Fibroblast of skin of left quadriceps (primary cell): ENCODE results near the gene EPHB3.
A peak's percentile ranks its signal among the peaks of the same experiment; 100 is the strongest.

Source experiments
- DNase-seq, 2 experiments: peaks; one replicate each; pipeline ENCODE4 v3.0.0-alpha.2; 2013; ENCODE audit warnings: low read depth in 2 of 2

Gene EPHB3

DNA sequence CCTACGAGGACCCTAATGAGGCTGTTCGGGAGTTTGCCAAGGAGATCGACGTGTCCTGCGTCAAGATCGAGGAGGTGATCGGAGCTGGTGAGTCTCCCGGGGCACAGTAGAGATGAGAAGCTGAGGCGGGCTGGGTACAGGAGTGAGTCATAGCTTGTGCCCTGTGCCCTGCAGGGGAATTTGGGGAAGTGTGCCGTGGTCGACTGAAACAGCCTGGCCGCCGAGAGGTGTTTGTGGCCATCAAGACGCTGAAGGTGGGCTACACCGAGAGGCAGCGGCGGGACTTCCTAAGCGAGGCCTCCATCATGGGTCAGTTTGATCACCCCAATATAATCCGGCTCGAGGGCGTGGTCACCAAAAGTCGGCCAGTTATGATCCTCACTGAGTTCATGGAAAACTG is 17.9 kb downstream of the EPHB3 start:
- DNase-seq: no peak

DNA sequence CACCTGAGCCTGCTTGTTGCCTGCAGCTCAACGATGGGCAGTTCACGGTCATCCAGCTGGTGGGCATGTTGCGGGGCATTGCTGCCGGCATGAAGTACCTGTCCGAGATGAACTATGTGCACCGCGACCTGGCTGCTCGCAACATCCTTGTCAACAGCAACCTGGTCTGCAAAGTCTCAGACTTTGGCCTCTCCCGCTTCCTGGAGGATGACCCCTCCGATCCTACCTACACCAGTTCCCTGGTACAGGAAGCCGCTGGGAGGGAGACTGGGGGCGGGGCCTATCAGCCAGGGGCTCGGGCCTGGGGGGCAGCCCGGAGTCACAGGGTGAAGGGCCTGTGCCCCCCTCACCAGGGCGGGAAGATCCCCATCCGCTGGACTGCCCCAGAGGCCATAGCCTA is 18.8 kb downstream of the EPHB3 start:
- no peak for DNase-seq

DNA sequence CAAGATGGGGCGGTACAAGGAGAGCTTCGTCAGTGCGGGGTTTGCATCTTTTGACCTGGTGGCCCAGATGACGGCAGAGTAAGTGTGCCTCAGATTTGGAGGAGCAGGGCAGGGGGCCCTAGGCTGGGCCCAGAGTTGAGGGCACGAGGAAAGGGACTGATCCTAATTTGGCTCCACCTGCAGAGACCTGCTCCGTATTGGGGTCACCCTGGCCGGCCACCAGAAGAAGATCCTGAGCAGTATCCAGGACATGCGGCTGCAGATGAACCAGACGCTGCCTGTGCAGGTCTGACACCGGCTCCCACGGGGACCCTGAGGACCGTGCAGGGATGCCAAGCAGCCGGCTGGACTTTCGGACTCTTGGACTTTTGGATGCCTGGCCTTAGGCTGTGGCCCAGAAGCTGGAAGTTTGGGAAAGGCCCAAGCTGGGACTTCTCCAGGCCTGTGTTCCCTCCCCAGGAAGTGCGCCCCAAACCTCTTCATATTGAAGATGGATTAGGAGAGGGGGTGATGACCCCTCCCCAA is 19.8 kb downstream of the EPHB3 start:
- DNase-seq: no peak

DNA sequence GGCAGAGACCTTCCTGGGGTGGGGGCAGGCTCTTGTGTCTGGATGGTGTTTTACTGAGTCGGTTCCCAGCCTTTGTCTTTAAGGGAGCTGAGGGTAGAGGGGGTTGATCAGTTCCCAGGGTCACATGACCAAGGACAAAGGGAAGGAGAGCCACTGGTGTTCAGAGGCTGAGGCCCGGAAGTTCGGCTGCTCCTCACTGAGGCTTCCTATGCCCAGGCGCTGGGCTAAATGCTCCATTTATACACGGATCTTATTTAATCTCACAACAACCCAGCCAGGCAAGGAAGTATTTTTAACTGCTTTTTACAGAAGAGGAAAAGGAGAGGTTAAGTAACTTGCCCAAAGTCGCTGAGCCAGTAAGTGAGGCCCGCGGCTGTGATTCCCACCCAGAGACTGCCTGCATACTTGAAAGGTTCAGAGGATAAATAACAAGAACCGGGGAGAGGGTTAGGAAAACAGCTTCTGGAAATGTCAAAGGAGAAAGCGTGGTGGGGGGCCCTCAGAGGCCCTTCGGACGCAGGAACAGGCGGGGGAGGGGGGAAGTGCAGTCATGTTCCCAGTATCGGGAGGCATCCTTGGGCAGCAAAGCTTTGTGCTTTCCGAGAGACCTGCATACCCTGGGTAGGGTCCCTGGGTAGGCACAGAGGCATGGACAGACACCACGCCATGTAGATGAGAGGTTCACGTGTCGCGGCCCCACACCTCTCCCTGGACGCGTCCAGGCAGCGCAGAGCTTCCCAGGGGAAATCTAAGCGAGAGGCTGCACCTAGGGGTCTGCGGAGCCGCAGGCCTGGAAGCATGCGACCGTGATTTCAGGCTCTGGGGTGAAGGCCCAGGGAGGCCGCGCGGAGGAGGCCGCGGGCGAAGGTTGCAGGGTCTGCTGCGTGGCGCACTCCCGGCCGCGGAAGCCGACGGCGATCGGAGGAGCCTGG is 21.3 kb downstream of the EPHB3 start:
- no peak for DNase-seq

DNA sequence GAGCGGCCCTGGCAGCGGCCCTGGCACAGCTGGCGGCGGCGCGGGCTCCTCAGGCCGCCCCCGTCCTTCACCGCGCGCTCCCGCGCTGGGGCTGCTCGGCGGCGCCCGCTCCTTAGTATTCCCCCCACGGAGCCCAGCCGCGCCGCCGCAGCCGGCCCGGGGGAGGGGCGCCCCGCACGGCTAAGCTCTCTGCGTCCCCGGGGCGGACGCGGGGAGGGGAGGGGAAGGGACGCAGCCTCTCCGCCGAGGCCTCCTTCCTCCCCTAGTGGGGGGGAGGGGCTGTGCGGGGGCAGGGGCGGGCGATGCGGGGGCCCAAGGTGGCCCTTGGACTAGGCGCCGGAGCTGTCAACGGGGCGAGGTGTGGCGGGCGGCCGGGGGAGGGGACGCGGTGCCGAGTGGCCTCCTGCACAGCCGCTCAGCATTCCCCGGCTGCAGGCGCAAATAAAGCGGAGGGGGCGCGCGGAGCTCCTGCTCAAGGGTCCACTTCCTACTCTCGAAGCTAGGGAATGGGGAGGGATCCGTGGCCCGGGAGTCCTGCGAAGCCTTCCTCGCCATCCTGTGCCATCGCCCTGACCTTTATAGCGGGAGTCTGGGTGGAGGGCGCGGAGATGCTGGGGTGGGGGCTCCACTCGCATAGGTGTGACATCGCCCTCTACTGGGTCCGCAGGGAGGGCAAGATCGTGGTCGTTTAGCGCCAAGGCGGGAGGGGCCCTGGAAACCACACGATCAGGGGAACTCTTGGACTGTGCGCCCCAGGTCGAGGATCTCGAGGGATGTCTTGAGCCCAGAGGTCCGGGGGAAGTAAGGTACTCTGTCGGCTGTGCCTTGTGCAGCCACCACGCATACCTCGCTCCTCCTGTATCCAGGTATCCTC is 22.2 kb downstream of the EPHB3 start:
- DNase-seq: no peak

DNA sequence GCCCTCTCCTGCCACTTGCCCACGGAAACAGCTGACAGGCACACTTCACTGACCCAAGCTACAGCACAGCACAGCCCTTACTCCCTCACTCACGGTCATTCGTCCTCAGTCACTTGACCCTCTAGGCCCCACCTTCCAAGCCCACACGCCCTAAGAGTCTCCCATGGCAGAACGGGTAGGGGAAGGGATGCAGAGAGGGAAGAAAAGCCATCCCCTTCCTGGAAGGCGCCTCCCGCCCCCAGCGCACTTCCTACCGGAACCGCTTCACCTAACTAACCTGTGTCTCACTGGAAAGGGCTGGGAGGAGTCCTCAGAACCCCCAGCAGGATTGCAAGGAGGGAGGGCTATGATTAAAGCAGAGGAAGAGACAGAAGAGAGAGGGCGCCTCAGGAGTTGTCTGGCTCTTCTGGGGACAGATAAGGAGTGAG is 22.9 kb downstream of the EPHB3 start:
- no peak for DNase-seq

DNA sequence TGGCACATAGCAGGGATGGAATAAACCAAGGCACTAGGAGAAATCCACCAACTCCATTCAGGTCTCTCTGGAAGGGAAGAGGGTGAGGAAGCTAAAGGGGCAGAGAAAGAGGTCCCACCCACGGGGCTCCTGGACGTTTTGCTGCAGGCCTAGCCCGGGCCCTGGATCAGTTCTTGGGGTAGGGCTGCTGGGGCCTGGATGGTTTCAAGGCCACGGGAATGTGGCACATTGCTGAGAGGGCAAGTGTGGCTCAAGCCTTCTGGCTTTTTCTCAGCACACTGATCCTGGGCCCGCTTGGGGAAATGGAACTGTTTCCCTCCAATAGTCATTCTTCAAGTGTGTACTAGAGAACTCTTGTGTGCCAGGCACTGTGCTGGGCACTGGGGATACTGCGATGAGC is 24.0 kb downstream of the EPHB3 start:
- DNase-seq: no peak

DNA sequence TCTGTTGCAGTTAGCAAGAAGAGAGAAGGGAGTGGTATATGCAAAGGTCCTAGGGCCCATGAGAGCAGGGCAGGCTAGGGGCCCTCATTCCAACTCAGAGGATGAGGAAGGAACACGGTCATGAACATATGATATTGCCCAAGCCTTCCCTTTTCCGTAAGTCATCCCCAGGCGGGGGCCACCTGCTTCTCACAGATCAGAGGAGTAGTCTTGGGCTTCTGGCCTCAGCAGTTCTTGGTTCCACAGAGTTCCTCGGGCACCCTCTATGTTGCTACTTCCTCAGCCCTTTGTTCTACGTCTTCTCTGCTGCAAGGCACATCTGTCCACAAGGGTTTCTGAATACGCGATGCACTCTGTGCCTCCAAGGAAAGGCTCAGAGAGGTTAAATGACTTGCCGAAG is 25.3 kb downstream of the EPHB3 start:
- no peak for DNase-seq

DNA sequence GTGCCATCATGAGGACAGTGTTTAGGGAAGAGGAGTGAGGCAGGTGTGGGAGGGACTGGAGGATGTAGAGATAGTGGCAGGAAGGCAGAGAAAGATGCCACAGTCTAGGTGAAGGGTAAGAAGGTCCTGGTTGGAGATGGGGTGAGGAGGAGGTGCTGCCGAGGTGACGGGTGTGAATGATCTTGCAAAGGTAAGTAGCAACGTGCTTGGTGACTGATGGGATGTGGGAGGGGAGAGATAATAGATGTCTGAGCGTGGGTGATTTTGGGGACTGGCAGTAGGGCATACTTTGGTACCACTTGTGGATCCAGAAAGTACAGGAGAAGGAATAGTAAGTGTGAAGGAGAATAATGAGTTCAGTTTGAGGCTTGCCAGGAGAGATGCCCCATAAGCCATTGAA is 27.2 kb downstream of the EPHB3 start:
- DNase-seq: no peak

DNA sequence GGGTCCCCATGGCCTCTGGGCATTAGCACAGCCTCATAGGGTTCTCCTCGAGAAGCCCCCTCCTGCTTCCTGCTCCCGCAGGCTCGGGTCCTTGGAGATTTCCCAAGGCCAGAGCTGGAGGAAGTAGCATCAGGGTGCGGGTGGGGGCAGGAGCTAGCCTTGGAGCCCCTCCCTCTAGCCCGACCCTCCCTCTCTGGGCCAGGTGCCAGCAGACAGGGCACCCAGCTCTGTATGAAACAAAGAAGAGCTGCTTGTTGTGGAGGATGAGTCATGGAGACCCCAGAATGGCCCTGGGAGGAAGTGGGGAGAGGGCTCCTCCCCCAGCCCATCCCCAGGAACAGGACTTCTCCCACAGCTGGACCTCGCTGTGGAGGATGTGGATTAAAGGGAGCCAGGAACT is 29.2 kb downstream of the EPHB3 start:
- DNase-seq: peak in 1 of 2 experiments; percentile 33

DNA sequence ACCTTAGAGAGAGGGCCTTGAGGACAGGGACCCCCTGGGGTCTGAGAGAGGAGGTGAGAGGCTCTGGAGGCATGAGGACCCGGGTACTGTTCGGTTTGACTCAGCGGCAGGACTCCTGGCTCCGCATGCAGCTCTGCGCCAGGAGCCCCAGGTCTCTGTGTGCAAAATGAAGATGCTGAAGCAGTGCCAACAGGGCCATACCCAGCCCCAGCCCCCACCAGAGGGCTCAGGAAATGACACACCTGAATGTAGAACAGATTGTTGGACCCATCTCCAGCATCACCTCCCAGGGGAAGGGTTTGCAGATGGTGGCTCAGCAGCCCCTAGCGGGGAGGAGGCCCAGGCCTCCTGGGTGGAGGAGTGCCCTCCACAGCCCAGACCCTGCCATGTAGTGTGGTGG is 30.2 kb downstream of the EPHB3 start:
- DNase-seq: no peak

DNA sequence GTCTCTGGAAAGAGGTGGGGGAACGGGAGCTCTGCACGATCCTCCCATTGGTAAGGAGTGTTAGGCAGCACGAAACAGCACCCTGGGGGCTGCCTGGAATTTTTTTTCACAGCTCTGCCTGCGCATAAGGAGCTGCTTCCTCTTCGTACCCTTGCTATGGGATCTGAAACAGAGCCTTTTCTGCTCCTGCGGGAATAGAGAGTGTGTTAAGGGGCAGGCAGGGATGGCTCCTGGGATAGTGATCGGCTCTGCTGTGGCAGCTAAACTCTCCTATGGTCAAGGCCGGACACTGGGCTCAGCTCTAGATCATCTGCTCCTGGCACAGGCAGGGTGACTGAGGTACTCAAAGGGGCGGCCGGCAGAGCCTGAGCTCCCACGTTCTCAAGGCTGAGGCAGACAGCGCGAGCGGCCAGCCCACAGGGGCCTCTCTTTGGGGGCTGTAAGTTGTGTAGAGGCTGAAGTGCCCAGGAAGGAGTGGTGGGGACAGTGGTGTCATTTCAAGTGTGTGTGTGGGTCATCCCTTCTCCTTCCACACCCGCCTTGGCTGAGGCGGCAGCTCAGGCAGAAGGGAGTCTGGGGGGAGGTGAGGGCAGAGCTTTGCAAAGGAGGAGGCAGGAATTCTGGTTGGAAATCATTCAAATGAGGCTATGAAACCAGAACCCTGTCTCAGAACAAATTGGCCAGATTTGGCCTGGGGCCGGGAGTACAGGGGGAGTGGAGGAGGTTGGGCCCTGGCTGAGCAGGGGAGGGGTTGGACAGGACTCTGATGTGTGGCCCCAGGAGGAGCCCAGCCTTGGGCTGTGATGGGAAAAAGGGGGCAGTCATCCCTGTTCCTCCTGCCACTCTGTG is 31.0 kb downstream of the EPHB3 start:
- DNase-seq: peak; percentile 64 to 65

DNA sequence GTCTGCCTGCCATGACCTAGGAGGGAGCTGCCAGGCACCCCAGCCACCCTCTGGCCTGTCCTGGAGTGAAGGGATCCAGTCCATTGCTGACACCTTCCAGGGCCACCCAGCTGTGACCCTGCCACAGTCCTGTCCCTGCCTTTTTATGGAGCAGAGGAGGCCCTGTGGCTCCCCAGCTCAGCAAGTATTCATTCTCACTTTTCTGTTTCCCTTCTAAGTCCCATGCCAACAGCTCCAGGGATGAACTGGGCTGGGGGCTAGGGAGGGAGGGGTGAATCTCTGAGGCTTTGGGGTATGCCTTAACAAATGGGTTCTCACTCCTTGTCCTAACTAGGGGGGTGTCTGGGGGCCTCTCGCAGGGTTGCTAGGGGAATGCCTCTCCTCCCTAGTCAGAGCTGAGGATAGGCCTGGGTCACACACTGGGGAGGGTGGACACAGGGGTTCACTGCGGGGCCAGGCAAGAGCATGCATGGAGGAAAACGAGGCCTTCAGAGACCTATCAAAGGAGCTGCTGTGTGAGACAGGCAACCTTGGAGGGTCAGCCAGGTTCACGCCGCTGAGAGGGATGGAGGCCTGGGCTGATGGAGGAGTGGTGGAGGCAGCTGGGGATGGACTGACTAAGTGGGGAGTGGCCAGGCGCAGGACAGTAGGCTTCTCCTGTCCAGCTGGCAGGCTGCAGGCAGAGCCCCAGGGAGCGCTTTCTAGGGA is 31.8 kb downstream of the EPHB3 start:
- no peak for DNase-seq

DNA sequence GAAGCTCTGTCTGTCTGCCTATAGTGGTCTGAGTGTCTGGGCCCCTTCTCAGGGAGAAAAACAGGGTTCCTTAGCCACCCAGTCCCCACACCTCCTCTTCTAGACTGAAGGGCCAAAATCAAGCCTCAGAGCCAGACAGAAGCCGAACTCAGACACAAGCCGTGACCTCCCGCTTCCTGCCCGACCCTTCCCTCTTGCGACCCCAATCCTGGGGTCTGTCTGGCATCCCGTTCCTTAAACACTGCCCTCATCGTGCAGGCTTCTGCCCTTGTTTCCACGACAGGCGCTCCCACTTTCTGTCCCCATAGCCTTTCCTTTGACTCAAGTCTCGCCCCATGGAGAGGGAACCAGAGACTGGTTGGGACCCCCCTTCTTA is 32.3 kb downstream of the EPHB3 start:
- no peak for DNase-seq

DNA sequence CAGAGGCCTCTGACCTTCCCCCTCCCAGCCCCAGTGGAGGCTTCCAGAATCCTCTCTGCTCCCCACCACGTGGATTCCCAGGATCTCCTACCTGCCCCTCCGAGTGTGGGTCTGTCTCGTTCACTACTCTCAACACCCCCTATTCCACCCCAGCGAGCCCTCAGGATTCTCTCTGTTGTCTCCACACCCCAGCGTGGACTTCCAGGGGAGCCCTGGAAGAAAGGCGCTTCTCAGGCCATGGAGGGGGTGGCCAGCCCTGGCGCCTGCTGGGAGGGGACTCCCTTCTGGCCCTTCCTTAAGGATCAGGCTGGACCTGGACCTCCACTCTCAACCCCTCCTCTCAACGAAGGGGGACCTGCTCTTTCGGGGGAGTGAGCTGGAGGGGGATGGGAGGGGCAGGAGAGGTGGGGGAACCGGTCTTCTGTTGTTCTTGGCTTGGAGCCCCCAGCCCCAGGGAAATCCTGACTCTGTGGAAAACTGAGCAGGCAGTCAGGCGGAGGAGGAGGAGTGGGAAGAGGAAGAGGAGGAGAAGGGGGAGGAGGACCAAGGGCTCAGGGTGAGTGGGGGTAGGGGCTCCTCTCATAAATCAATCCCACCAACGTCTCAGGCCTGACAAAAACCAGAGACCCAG is 32.9 kb downstream of the EPHB3 start:
- DNase-seq: no peak

DNA sequence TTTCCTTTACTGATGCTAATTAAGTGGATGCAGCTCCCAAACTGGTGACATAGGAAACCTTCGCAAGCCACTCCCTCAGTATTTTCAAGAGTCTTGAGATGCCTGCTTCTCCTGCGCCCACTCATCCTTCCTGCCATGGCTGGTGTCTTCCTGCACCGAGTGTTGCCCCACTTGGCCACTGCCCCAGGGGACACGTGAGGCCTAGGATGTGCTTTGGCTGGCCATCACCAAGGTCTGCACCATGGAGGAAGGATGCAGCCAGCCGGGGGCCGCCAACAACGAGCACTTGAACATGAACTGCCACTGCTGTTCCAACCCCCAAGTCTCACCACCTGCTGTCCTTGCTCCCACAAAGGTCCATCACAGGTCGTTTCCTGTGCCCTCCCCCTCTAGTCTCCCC is 34.1 kb downstream of the EPHB3 start:
- DNase-seq: no peak

DNA sequence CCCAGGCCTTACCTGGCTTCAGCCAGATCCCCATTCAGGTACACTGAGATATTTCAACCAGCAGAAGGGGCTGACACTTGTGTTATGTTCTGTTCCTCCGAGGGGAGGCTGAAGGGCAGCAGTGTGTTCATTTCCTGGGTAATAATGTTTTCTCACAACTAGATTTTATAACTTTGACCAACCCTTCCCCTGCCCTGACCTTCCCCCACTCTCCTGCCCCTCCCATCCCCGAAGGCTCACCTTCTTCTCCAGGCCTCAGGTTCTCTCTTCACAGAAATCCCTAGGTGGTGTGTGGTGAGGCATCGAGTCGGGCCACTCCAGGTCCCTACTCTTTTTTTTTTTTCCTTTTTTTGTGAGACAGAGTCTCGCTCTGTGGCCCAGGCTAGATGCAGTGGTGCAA is 34.6 kb downstream of the EPHB3 start:
- no peak for DNase-seq

DNA sequence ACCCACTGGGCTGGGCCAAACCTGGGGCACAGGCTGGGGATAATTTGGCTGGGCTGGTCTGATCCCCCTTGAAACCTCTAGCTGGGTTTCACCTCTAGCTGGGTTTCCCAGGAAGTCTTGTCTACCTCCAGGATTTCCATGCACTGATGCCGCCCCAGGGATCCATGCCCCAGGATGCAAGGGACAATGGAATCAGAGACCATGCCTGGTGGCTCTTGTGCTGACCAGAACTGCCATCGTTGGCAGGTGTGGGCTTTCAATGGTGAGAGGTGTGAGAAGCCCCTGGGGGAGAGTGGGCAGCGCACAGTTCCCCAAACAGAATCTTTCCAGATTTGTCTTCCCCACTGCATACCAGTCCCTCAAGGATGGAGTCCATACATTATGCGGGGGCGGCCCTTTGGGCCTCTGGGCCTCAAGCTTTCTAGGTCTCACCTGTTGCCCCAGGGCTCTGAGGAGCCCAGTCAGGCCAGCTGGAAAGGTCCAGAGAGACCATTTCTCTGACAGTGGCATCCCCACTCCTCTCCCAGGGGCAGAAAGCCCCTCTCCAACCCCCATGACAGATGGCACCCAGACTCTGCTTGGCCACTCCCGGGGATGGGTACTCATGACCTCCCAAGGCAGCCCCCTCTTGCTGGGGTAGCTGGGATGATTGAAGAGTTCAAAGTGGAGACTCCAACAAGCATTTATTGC is 35.4 kb downstream of the EPHB3 start:
- DNase-seq: no peak

DNA sequence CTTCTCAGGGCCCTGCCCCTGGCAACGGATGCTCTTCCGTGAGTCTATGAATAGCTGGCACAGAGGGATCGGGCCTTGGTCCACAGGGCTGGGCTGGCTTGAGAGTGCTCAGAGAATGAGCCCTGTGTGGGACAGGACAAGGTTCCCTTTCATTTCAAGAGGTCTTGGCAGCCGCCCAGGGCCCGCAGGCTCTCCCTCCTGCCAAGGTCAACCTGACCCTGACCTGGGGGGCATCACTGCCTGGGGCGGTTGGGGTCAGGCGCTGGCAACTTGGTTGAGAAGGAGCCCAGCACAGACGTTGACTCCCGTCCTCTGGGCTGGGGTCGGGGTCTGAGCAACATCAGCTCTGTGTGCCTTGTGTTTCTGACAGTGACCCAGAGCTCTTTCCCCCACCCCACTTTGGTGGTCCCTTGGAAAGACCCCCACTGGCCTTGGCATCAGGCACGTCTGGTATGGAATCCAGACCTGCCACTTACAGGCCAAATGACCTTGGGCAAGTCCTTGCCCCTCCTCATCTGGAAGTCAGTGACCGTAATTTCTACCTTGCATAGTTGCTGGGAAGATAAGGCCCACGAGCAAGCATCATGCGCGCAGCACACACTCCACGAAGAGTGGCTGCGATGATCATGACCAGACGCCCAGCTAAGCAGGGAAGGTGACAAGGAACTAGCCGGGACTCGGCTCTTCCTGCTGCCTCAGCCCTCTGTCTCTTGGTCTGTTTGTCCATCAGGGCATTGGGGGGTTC is 36.4 kb downstream of the EPHB3 start:
- no peak for DNase-seq
